Measurements from ENCODE around the gene ARID3B. TPM values are rescaled to one million over a fixed set of nuclear protein-coding genes. Genes with fewer than 3 reads are reported as not detected.
"Not testable (repeated sequence)": the region's sequence is repeated elsewhere in the genome, so short reads cannot be mapped to it uniquely, and the experiment has no call there.

ARID3B gene
- total RNA-seq, 1 donor from 2014 or later = 13.1 TPM

DNA sequence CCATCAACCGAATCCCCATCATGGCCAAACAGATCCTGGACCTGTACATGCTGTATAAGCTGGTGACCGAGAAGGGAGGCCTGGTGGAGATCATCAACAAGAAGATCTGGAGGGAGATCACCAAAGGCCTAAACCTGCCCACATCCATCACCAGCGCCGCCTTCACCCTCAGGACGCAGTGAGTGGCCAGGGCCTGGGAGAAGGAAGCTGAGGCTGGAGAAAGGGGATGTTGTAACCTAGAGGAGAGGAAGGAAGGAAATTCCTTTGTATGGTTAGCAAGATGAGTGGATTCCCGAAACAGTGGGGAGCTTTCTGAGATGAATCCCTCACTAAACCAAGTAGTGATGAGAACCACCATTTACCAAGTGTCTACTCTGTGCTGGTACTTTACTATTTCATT lies 48.8 kb downstream of the ARID3B start:
- DNase-seq (ENCODE audit: low read depth) = no peak
- no peak overlapping the region for H3K4me3 ChIP-seq (ENCODE audit: low read depth, low read length)
- no peaks in the 10 kb centered on the region for H3K27me3 ChIP-seq (ENCODE audit: control insufficient read depth, insufficient read depth, low read length)
- TF ChIP-seq, protein P1, sequence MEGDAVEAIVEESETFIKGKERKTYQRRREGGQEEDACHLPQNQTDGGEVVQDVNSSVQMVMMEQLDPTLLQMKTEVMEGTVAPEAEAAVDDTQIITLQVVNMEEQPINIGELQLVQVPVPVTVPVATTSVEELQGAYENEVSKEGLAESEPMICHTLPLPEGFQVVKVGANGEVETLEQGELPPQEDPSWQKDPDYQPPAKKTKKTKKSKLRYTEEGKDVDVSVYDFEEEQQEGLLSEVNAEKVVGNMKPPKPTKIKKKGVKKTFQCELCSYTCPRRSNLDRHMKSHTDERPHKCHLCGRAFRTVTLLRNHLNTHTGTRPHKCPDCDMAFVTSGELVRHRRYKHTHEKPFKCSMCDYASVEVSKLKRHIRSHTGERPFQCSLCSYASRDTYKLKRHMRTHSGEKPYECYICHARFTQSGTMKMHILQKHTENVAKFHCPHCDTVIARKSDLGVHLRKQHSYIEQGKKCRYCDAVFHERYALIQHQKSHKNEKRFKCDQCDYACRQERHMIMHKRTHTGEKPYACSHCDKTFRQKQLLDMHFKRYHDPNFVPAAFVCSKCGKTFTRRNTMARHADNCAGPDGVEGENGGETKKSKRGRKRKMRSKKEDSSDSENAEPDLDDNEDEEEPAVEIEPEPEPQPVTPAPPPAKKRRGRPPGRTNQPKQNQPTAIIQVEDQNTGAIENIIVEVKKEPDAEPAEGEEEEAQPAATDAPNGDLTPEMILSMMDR (IDR thresholded peaks at IDR 0.05; ENCODE audit: insufficient read depth, low read length, poor library complexity, severe bottlenecking) = no peak
- H3K36me3 ChIP-seq (ENCODE audit: control insufficient read depth, insufficient read depth, low read length) = peaks cover 3% of the 10 kb centered on the region

DNA sequence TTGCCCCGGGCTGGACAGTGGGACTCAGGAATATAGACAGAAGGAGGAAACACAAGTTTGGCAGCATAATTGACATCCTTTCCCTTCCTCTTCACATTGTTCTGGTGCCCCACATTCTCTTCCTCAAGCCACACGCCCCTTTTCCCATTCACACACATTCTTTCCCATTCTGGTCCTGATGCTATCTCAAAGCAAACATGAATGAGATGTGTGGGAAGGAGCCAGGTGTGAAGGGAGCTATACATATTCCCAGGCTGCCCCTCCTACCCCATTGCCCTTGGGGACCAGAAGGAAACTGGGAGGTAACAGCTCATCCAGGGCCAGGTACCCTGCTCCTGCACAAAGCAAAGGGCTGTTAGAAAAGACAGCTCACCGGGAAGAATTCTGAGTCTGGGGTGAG lies 51.2 kb downstream of the ARID3B start:
- Histone ChIP-seq H3K27me3 (ENCODE audit: control insufficient read depth, insufficient read depth, low read length) (no peaks in the 10 kb centered on the region), H3K36me3 (ENCODE audit: control insufficient read depth, insufficient read depth, low read length) (peaks cover 3% of the 10 kb centered on the region), H3K4me3 (ENCODE audit: low read depth, low read length) (no peak overlapping the region)
- TF ChIP-seq, protein P1 (IDR thresholded peaks at IDR 0.05; ENCODE audit: insufficient read depth, low read length, poor library complexity, severe bottlenecking) = no peak
- no peak for DNase-seq (ENCODE audit: low read depth)

DNA sequence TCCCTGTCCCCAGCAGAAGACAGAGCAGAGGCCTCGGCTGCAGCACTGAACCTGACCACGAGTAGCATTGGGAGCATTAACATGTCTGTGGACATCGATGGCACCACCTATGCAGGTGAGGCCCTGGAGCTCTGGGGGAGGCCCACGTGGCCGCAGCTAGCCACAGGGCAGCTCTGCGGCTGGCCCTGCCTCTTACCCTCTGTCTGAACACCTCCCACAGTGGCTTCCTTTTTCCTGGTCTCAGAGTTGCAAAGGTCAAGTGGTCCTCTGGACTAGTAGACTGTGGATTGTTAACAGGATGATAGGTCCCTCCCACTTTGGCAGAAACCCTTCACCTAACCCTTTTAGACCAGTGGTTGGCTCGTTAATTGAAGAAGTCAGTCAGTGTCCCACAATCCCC lies 52.1 kb downstream of the ARID3B start:
- Histone ChIP-seq H3K36me3 (ENCODE audit: control insufficient read depth, insufficient read depth, low read length) (peaks cover 3% of the 10 kb centered on the region), H3K4me3 (ENCODE audit: low read depth, low read length) (no peak overlapping the region), H3K27me3 (ENCODE audit: control insufficient read depth, insufficient read depth, low read length) (no peaks in the 10 kb centered on the region)
- TF ChIP-seq, protein P1 (IDR thresholded peaks at IDR 0.05; ENCODE audit: insufficient read depth, low read length, poor library complexity, severe bottlenecking) = no peak
- DNase-seq (ENCODE audit: low read depth) = no peak

DNA sequence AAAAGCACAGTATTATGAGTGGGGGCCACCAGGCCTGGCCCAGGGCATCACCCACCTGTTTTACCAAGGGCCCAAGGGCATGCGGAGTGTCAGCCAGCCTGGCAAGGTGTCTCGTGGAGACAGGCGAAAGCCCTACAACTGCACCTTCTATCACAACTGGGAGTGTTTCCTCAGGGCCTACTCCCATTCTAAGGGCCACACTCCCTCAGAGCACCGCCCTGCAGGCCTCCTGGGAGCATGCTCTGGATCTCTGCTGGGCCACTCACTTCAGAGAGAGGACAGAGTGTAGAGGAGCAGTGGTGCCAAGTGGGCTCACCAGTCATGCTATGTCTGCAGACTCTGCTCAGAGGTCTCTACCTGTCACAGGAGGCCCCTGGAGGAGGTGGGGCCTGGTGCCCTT lies 53.4 kb downstream of the ARID3B start:
- H3K27me3 ChIP-seq (ENCODE audit: control insufficient read depth, insufficient read depth, low read length) = no peaks in the 10 kb centered on the region
- no peak for DNase-seq (ENCODE audit: low read depth)
- no peak overlapping the region for H3K4me3 ChIP-seq (ENCODE audit: low read depth, low read length)
- TF ChIP-seq, protein P1 (IDR thresholded peaks at IDR 0.05; ENCODE audit: insufficient read depth, low read length, poor library complexity, severe bottlenecking) = no peak
- H3K36me3 ChIP-seq (ENCODE audit: control insufficient read depth, insufficient read depth, low read length) = peaks cover 3% of the 10 kb centered on the region

DNA sequence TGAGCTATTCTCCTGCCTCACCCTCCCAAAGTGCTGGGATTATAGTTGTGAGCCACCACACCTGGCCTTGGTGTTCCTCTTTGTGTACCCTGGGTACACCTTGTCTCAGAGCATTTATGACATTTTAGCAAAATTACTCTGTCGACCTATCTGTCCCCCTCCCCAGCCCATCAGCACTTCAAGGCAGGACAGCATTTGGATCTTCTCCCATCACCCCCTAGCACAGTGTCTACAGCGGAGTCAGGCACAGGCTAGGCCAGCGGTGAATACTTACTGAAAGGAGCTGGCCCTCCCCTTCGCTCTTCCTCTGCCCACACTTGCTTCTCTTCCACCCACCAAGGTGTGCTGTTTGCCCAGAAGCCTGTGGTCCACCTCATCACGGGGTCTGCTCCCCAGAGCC lies 54.3 kb downstream of the ARID3B start:
- DNase-seq (ENCODE audit: low read depth) = no peak
- TF ChIP-seq, protein P1 (IDR thresholded peaks at IDR 0.05; ENCODE audit: insufficient read depth, low read length, poor library complexity, severe bottlenecking) = no peak
- no peaks in the 10 kb centered on the region for H3K27me3 ChIP-seq (ENCODE audit: control insufficient read depth, insufficient read depth, low read length)
- peaks cover 3% of the 10 kb centered on the region for H3K36me3 ChIP-seq (ENCODE audit: control insufficient read depth, insufficient read depth, low read length)
- no peak overlapping the region for H3K4me3 ChIP-seq (ENCODE audit: low read depth, low read length)

DNA sequence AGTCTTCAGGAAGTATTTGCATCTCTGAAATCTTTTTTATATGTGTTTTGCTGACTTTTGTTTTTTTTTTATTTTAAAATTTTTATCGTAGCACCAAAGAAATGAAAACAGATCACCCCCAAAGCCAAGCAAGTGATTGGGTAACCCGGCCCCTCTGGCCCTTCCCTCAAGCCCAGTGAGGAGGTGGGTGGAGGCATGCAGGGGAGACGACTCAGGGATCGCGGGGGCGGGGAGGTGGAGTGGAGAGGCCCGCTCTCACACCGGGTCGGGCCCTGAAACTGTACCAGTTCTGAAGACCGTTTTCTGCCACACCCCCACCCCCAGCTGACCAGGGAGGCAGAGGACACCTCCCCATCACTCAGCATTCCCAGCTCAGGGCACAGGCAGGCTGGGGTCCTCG lies 55.7 kb downstream of the ARID3B start:
- H3K27me3 ChIP-seq (ENCODE audit: control insufficient read depth, insufficient read depth, low read length); H3K4me3 ChIP-seq (ENCODE audit: low read depth, low read length); H3K36me3 ChIP-seq (ENCODE audit: control insufficient read depth, insufficient read depth, low read length); DNase-seq (ENCODE audit: low read depth): not testable (repeated sequence)

DNA sequence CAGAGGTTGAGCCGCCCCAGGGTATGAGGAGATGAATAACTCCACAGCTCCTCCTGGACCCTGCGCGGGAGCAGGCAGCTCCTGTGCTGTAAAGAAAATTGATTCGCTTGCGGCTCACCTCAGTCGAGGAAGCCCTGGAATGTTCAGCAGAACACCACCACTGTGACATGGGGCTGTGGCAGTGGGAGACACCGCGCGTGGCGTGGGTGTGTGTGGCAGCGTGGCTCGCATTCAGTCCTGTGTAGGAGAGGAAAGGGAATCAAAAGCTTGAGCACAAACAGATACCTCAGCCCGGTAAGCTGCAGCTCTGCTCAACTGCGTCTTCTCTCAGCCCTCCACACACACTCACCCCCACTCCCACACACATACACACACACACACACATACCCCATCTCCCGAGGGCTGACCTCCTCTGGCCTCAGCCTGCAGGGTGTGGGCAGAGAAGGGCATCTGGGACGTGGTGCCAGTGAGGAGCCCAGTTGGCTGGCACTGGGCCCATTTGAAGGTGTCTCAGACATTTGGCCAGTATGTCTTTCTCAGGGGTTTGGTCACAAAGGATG lies 56.2 kb downstream of the ARID3B start:
- not testable (repeated sequence) for H3K27me3 ChIP-seq (ENCODE audit: control insufficient read depth, insufficient read depth, low read length); H3K36me3 ChIP-seq (ENCODE audit: control insufficient read depth, insufficient read depth, low read length); DNase-seq (ENCODE audit: low read depth); H3K4me3 ChIP-seq (ENCODE audit: low read depth, low read length)

Measured in kidney epithelial cell (primary cell).